Neural crest cell (in vitro differentiated cells): Measurements from ENCODE around the gene NSD2. TPM values are rescaled to one million over a fixed set of nuclear protein-coding genes. Genes with fewer than 3 reads are reported as not detected.
A peak's percentile ranks its signal among the peaks of the same experiment; 100 is the strongest.

Source experiments
- DNase-seq: peaks from one replicate; pipeline ENCODE4 v3.0.0; 2021; ENCODE audit warnings: low read depth, mixed read lengths, low spot score
- H3K27ac Mint-ChIP-seq: one replicate; pipeline ENCODE4 v1.8.0; 2021; ENCODE audit warnings: mild to moderate bottlenecking, mixed read lengths; ENCODE audit not compliant: unreplicated experiment
- H3K27me3 Mint-ChIP-seq: 2 replicates; pipeline ENCODE4 v1.8.0; 2021; ENCODE audit warnings: low read depth, mild to moderate bottlenecking, mixed read lengths
- H3K36me3 Mint-ChIP-seq: 2 replicates; pipeline ENCODE4 v1.8.0; 2021; ENCODE audit warnings: low read depth, mild to moderate bottlenecking, mixed read lengths
- H3K4me1 Mint-ChIP-seq: 2 replicates; pipeline ENCODE4 v1.8.0; 2021; ENCODE audit warnings: mixed read lengths
- H3K4me3 Mint-ChIP-seq: one replicate; pipeline ENCODE4 v1.8.0; 2021; ENCODE audit warnings: mild to moderate bottlenecking, mixed read lengths
- H3K9me3 Mint-ChIP-seq: 2 replicates; pipeline ENCODE4 v1.8.0; 2021; ENCODE audit warnings: mixed read lengths
- total RNA-seq: library from RNA; stranded (reverse); gene quantifications from 2 replicates; pipeline ENCODE4 v1.2.1, GENCODE V29; 2021
- TF ChIP-seq, protein P1 (sequence below): fragments of 200-600 bp; sonication (generic); conservative IDR thresholded peaks from 2 replicates; pipeline ENCODE4 v1.5.0; 2021; ENCODE audit warnings: antibody characterized with exemption, mild to moderate bottlenecking

NSD2 gene
- total RNA-seq, 1 donor from 2014 or later = 274 TPM

DNA sequence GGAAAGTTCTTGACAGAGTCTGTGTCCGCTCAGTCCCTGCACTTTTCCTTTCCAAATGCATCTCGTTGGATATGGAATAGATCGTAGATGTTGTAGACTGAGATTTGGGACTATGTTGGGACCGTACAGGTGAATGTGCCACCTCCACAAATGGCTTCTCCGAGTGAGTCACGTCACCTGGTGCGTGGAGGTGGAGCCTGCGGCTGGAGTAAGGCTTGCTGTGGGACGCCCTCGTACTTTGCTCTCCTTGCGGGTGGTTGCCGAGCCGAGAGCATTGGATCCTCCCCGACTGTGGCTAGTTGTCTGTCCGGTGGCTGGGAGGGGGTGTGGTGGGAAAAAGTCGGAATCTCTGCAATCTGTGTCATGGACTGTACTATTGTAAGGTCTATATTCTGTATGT, 77.0 kb downstream of the NSD2 start:
- no peaks in the 10 kb centered on the region for H3K9me3 Mint-ChIP-seq
- no peak overlapping the region for H3K27ac Mint-ChIP-seq

DNA sequence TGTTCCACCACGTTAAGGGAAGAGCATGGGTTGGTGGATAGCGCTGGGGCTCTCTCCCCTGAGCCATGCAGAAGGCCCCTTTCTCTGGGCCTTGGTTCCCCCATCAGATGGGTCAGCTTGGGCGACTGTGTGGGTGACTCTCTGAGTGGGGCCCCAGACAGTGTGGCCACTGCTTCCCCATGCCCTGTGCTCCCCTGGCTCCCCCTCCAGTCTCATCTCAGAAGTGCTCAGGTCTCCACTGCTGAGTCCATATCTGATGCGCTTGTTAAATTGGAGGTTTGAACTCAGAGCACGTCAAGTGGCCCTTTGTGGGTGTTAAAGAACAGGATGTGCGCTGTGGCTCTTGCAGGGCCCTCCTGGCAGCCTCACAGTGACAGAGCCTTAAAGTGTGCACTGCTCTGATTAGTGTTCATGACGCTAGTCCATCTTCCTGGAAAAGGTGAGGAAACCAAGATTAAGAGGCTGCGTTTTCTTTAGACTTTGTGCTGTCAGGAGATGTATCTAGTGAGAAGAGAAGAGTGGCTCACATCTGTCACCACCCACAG, 77.8 kb downstream of the NSD2 start:
- H3K27me3 Mint-ChIP-seq = no peaks in the 10 kb centered on the region
- peaks cover 7% of the 10 kb centered on the region for H3K36me3 Mint-ChIP-seq
- TF ChIP-seq, protein P1, sequence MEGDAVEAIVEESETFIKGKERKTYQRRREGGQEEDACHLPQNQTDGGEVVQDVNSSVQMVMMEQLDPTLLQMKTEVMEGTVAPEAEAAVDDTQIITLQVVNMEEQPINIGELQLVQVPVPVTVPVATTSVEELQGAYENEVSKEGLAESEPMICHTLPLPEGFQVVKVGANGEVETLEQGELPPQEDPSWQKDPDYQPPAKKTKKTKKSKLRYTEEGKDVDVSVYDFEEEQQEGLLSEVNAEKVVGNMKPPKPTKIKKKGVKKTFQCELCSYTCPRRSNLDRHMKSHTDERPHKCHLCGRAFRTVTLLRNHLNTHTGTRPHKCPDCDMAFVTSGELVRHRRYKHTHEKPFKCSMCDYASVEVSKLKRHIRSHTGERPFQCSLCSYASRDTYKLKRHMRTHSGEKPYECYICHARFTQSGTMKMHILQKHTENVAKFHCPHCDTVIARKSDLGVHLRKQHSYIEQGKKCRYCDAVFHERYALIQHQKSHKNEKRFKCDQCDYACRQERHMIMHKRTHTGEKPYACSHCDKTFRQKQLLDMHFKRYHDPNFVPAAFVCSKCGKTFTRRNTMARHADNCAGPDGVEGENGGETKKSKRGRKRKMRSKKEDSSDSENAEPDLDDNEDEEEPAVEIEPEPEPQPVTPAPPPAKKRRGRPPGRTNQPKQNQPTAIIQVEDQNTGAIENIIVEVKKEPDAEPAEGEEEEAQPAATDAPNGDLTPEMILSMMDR = no peak
- DNase-seq = no peak
- H3K27ac Mint-ChIP-seq = peak overlapping the region; percentile 12
- H3K4me1 Mint-ChIP-seq = peaks cover 3% of the 10 kb centered on the region
- no peaks in the 10 kb centered on the region for H3K9me3 Mint-ChIP-seq
- H3K4me3 Mint-ChIP-seq = no peak overlapping the region

More for the DNA sequence above, 77.0 kb downstream of the NSD2 start:
- no peaks in the 10 kb centered on the region for H3K27me3 Mint-ChIP-seq
- peaks cover 10% of the 10 kb centered on the region for H3K36me3 Mint-ChIP-seq
- no peak for DNase-seq
- no peak overlapping the region for H3K4me3 Mint-ChIP-seq
- TF ChIP-seq, protein P1 = no peak
- peaks cover 3% of the 10 kb centered on the region for H3K4me1 Mint-ChIP-seq

DNA sequence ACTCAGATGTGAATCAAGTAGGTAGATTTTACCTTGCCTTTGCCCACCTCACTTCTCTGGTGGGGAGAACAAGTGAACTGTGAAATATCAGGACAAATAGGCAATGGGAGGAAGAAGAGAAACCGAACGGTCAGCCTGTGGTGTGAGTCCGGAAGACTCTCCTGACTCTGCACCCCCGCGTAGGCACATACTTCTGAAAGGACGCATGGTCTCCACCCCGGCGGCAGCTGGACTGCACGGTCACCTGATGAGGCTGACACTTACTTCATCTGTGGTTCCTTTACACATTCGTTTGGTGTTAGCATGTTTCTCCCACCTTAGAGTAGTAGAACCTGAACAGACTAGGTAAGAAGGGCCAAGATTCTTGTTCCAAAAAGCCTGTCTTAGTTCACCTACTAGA, 79.2 kb downstream of the NSD2 start:
- H3K27ac Mint-ChIP-seq = no peak overlapping the region
- H3K9me3 Mint-ChIP-seq = no peaks in the 10 kb centered on the region
- no peak for DNase-seq
- H3K4me3 Mint-ChIP-seq = no peak overlapping the region
- TF ChIP-seq, protein P1 = no peak
- H3K27me3 Mint-ChIP-seq = no peaks in the 10 kb centered on the region
- peaks cover 8% of the 10 kb centered on the region for H3K36me3 Mint-ChIP-seq
- peaks cover 3% of the 10 kb centered on the region for H3K4me1 Mint-ChIP-seq

DNA sequence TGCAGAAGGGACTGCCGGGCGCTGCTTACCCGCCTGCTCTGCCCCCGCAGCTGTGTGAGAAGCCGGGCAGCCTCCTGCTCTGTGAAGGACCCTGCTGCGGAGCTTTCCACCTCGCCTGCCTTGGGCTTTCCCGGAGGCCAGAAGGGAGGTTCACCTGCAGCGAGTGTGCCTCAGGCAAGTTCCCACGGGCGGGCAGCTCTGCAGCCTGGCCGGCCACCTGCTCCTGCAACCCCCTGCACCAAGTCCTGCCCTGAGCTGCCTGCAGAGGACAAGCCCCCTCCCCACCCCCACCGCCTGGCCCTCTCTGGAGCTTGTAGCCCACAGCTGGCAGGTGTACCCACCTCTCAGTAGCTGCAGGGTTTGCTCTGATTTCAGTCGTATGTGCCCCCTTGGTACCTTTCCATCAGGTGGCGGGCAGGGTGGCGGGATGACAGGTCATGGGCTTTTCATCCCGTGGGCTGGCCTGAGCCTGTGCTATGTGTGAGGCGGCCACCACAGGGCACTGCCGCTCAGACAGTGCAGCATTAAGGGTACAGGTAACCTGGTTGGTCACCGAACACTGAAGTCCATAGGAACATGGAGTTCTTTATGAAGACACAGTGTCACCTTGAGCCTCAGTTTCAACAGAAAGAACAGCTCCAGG, 81.0 kb downstream of the NSD2 start:
- Mint-ChIP-seq H3K4me1 (no peaks in the 10 kb centered on the region), H3K36me3 (peaks cover 9% of the 10 kb centered on the region), H3K27ac (no peak overlapping the region), H3K27me3 (no peaks in the 10 kb centered on the region), H3K9me3 (no peaks in the 10 kb centered on the region), H3K4me3 (no peak overlapping the region)
- no peak for DNase-seq
- TF ChIP-seq, protein P1 = no peak

DNA sequence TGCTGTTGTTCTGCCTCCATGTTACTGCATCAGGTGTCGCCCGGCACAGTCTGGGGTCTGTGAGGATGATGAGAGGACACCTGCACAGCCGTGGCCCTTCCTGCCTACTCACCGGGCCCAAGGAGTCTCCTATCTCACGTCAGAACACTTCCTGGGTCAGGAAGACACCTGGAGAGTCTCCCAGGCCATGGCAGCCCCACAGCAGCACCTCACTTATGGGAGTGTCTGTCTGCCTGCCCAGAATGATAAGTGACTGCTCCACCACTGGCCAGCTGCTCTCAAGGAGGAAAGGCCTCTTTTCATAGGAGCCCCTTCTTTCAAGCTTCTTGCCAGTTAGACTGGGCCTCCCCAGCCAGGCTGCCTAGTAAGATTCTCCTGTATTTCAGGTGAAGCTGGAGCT, 81.5 kb downstream of the NSD2 start:
- Mint-ChIP-seq H3K4me3 (no peak overlapping the region), H3K9me3 (no peaks in the 10 kb centered on the region), H3K4me1 (no peaks in the 10 kb centered on the region), H3K27me3 (no peaks in the 10 kb centered on the region), H3K27ac (no peak overlapping the region), H3K36me3 (peaks cover 9% of the 10 kb centered on the region)
- no peak for DNase-seq
- TF ChIP-seq, protein P1 = no peak
